Loucy (cell line): ENCODE data around the gene ZNF556.
"Not testable (repeated sequence)": the region's sequence is repeated elsewhere in the genome, so short reads cannot be mapped to it uniquely, and the experiment has no call there.

ENCODE experiments used
- H2AFZ ChIP-seq: fragments of 200-600 bp; sonication (generic); 2 replicates; pipeline ENCODE4 v1.6.0; 2016; ENCODE audit warnings: antibody characterized with exemption, mild to moderate bottlenecking, low read length, moderate library complexity
- H3F3A ChIP-seq: fragments of 200-600 bp; 2 replicates; pipeline ENCODE4 v1.6.0; 2016; ENCODE audit warnings: antibody characterized with exemption, low read depth, mild to moderate bottlenecking
- H3K27me3 ChIP-seq: fragments of 200-600 bp; sonication (generic); 2 replicates; pipeline ENCODE4 v1.6.1; 2014; ENCODE audit warnings: low read length, mild to moderate bottlenecking; ENCODE audit not compliant: insufficient read depth, poor library complexity, severe bottlenecking
- H3K36me3 ChIP-seq: fragments of 200-600 bp; sonication (generic); 2 replicates; pipeline ENCODE4 v1.6.1; 2016; ENCODE audit warnings: low read length; ENCODE audit not compliant: insufficient read depth
- H3K4me1 ChIP-seq: fragments of 200-600 bp; sonication (generic); 2 replicates; pipeline ENCODE4 v1.5.1; 2014; ENCODE audit warnings: low read length, mild to moderate bottlenecking; ENCODE audit not compliant: insufficient read depth, poor library complexity, severe bottlenecking
- H3K4me2 ChIP-seq: fragments of 200-600 bp; sonication (generic); 2 replicates; pipeline ENCODE4 v1.6.0; 2014; ENCODE audit warnings: antibody characterized with exemption, low read length, low read depth, mild to moderate bottlenecking; ENCODE audit not compliant: poor library complexity, severe bottlenecking
- H3K4me3 ChIP-seq: fragments of 200-600 bp; sonication (generic); 2 replicates; pipeline ENCODE4 v1.5.1; 2014; ENCODE audit warnings: low read length, mild to moderate bottlenecking, mixed read lengths; ENCODE audit not compliant: poor library complexity, severe bottlenecking
- H3K79me2 ChIP-seq: fragments of 200-600 bp; sonication (generic); 2 replicates; pipeline ENCODE4 v1.6.1; 2014; ENCODE audit warnings: low read length; ENCODE audit not compliant: insufficient read depth
- H3K9ac ChIP-seq: fragments of 200-600 bp; sonication (generic); 2 replicates; pipeline ENCODE4 v1.6.0; 2014; ENCODE audit warnings: mild to moderate bottlenecking, low read depth, low read length, moderate library complexity; ENCODE audit not compliant: poor library complexity, severe bottlenecking
- H3K9me2 ChIP-seq: fragments of 200-600 bp; sonication (generic); replicated peaks from 2 replicates; pipeline ENCODE4 v1.6.1; 2016; ENCODE audit warnings: low read depth, low read length, mixed read lengths
- H3K9me3 ChIP-seq: fragments of 200-600 bp; sonication (generic); 2 replicates; pipeline ENCODE4 v1.6.1; 2014; ENCODE audit warnings: mild to moderate bottlenecking, antibody characterized with exemption, low read length, low read depth; ENCODE audit not compliant: insufficient read depth
- H4K20me1 ChIP-seq: fragments of 200-600 bp; sonication (generic); 2 replicates; pipeline ENCODE4 v1.6.0; 2014; ENCODE audit warnings: antibody characterized with exemption, low read length, mild to moderate bottlenecking; ENCODE audit not compliant: insufficient read depth, poor library complexity, severe bottlenecking
- CTCF ChIP-seq: fragments of 200-600 bp; sonication (generic); conservative IDR thresholded peaks from 2 replicates; pipeline ENCODE4 v1.5.1; 2014; ENCODE audit warnings: mild to moderate bottlenecking, antibody characterized with exemption, low read length
- EZH2phosphoT487 ChIP-seq: fragments of 200-600 bp; IDR thresholded peaks from 2 replicates; pipeline ENCODE4 v1.6.1; 2018; ENCODE audit warnings: antibody characterized with exemption, mild to moderate bottlenecking, moderate library complexity, borderline replicate concordance

The ZNF556 gene

GRCh38 chr19:2866495-2867024 is 575 bp upstream of the ZNF556 start:
- no peaks in the 10 kb centered on the region for H3K79me2 ChIP-seq
- H3K9ac ChIP-seq = no peak overlapping the region
- no peaks in the 10 kb centered on the region for H4K20me1 ChIP-seq
- no peak overlapping the region for H3K4me2 ChIP-seq
- H3K27me3 ChIP-seq = no peaks in the 10 kb centered on the region
- no peak overlapping the region for H2AFZ ChIP-seq
- H3K9me2 ChIP-seq = no peaks in the 10 kb centered on the region
- no peaks in the 10 kb centered on the region for H3K36me3 ChIP-seq
- TF ChIP-seq CTCF = no peak
- no peak for TF ChIP-seq EZH2phosphoT487
- H3K4me3 ChIP-seq = no peak overlapping the region
- no peaks in the 10 kb centered on the region for H3F3A ChIP-seq
- H3K9me3 ChIP-seq = no peaks in the 10 kb centered on the region
- no peaks in the 10 kb centered on the region for H3K4me1 ChIP-seq

GRCh38 chr19:2869618-2870017 is 2.5 kb downstream of the ZNF556 start:
- H3K9me3 ChIP-seq = no peaks in the 10 kb centered on the region
- H2AFZ ChIP-seq = no peak overlapping the region

GRCh38 chr19:2872175-2872574 is 5.0 kb downstream of the ZNF556 start:
- not testable (repeated sequence) for H3F3A ChIP-seq, H3K4me3 ChIP-seq, H3K79me2 ChIP-seq, H3K9me2 ChIP-seq, H3K4me2 ChIP-seq, H3K4me1 ChIP-seq, H4K20me1 ChIP-seq, H3K36me3 ChIP-seq, H3K9ac ChIP-seq, H2AFZ ChIP-seq, H3K27me3 ChIP-seq, H3K9me3 ChIP-seq

More at GRCh38 chr19:2869618-2870017, 2.5 kb downstream of the ZNF556 start:
- H3F3A ChIP-seq = no peaks in the 10 kb centered on the region
- no peaks in the 10 kb centered on the region for H3K4me1 ChIP-seq
- no peaks in the 10 kb centered on the region for H3K79me2 ChIP-seq
- H3K9me2 ChIP-seq = no peaks in the 10 kb centered on the region
- H3K4me3 ChIP-seq = no peak overlapping the region
- no peaks in the 10 kb centered on the region for H4K20me1 ChIP-seq
- H3K4me2 ChIP-seq = no peak overlapping the region
- no peaks in the 10 kb centered on the region for H3K36me3 ChIP-seq
- no peak overlapping the region for H3K9ac ChIP-seq
- H3K27me3 ChIP-seq = no peaks in the 10 kb centered on the region
- no peak for TF ChIP-seq CTCF
